ENCODE measurements around the gene SENP5. TPM values are rescaled to one million over a fixed set of nuclear protein-coding genes. Genes with fewer than 3 reads are reported as not detected.

Gene SENP5
- total and polyA plus RNA-seq, 9 of the 15 experiments (the other 6 are each of a cell fraction or from before 2014, with no cell fraction given): 18.3 to 59.7 (median 35.8) TPM

DNA sequence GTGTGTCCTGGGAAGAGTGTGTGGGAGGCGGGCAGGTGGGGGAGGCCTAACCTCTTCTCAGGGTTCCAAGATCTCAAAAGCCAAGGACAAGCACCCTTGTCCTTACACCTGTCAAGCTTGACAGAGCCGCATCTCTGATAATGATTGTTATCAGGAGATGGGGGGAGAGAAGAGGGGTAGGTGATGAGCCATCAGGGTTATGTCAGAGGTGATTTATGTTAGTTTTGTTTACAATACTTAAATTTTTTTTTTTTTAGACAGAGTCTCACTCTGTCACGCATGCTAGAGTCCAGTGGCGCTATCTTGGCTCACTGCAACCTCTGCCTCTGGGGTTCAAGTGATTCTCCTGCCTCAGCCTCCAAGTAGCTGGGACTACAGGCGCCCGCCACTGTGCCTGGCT, 82.0 kb downstream of the SENP5 start (continued):
- TF ChIP-seq, protein P1, sequence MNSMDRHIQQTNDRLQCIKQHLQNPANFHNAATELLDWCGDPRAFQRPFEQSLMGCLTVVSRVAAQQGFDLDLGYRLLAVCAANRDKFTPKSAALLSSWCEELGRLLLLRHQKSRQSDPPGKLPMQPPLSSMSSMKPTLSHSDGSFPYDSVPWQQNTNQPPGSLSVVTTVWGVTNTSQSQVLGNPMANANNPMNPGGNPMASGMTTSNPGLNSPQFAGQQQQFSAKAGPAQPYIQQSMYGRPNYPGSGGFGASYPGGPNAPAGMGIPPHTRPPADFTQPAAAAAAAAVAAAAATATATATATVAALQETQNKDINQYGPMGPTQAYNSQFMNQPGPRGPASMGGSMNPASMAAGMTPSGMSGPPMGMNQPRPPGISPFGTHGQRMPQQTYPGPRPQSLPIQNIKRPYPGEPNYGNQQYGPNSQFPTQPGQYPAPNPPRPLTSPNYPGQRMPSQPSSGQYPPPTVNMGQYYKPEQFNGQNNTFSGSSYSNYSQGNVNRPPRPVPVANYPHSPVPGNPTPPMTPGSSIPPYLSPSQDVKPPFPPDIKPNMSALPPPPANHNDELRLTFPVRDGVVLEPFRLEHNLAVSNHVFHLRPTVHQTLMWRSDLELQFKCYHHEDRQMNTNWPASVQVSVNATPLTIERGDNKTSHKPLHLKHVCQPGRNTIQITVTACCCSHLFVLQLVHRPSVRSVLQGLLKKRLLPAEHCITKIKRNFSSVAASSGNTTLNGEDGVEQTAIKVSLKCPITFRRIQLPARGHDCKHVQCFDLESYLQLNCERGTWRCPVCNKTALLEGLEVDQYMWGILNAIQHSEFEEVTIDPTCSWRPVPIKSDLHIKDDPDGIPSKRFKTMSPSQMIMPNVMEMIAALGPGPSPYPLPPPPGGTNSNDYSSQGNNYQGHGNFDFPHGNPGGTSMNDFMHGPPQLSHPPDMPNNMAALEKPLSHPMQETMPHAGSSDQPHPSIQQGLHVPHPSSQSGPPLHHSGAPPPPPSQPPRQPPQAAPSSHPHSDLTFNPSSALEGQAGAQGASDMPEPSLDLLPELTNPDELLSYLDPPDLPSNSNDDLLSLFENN (IDR thresholded peaks at IDR 0.05; ENCODE audit: low read depth in 2 of 2, low read length in 2 of 2): no peak
- TF ChIP-seq GABPB1 (CRISPR knock-in tag; IDR thresholded peaks at IDR 0.05) (no peak), KDM4B (IDR thresholded peaks at IDR 0.05; ENCODE audit: borderline replicate concordance in 2 of 2, low read depth in 1 of 2) (no peak), ARNT (IDR thresholded peaks at IDR 0.05) (no peak), CBX1 (IDR thresholded peaks at IDR 0.05; ENCODE audit: low read depth) (no peak), RUNX1 (IDR thresholded peaks at IDR 0.05; ENCODE audit: low read depth) (no peak)
- TF ChIP-seq, protein P2, sequence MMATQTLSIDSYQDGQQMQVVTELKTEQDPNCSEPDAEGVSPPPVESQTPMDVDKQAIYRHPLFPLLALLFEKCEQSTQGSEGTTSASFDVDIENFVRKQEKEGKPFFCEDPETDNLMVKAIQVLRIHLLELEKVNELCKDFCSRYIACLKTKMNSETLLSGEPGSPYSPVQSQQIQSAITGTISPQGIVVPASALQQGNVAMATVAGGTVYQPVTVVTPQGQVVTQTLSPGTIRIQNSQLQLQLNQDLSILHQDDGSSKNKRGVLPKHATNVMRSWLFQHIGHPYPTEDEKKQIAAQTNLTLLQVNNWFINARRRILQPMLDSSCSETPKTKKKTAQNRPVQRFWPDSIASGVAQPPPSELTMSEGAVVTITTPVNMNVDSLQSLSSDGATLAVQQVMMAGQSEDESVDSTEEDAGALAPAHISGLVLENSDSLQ (IDR thresholded peaks at IDR 0.05): peak; percentile 65
- TF ChIP-seq, protein P3, sequence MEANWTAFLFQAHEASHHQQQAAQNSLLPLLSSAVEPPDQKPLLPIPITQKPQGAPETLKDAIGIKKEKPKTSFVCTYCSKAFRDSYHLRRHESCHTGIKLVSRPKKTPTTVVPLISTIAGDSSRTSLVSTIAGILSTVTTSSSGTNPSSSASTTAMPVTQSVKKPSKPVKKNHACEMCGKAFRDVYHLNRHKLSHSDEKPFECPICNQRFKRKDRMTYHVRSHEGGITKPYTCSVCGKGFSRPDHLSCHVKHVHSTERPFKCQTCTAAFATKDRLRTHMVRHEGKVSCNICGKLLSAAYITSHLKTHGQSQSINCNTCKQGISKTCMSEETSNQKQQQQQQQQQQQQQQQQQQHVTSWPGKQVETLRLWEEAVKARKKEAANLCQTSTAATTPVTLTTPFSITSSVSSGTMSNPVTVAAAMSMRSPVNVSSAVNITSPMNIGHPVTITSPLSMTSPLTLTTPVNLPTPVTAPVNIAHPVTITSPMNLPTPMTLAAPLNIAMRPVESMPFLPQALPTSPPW (CRISPR knock-in tag; IDR thresholded peaks at IDR 0.05): no peak
- TF ChIP-seq, protein P4, sequence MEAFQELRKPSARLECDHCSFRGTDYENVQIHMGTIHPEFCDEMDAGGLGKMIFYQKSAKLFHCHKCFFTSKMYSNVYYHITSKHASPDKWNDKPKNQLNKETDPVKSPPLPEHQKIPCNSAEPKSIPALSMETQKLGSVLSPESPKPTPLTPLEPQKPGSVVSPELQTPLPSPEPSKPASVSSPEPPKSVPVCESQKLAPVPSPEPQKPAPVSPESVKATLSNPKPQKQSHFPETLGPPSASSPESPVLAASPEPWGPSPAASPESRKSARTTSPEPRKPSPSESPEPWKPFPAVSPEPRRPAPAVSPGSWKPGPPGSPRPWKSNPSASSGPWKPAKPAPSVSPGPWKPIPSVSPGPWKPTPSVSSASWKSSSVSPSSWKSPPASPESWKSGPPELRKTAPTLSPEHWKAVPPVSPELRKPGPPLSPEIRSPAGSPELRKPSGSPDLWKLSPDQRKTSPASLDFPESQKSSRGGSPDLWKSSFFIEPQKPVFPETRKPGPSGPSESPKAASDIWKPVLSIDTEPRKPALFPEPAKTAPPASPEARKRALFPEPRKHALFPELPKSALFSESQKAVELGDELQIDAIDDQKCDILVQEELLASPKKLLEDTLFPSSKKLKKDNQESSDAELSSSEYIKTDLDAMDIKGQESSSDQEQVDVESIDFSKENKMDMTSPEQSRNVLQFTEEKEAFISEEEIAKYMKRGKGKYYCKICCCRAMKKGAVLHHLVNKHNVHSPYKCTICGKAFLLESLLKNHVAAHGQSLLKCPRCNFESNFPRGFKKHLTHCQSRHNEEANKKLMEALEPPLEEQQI (IDR thresholded peaks at IDR 0.05): no peak
- TF ChIP-seq, protein P5, sequence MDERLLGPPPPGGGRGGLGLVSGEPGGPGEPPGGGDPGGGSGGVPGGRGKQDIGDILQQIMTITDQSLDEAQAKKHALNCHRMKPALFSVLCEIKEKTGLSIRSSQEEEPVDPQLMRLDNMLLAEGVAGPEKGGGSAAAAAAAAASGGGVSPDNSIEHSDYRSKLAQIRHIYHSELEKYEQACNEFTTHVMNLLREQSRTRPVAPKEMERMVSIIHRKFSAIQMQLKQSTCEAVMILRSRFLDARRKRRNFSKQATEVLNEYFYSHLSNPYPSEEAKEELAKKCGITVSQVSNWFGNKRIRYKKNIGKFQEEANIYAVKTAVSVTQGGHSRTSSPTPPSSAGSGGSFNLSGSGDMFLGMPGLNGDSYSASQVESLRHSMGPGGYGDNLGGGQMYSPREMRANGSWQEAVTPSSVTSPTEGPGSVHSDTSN (CRISPR knock-in tag; IDR thresholded peaks at IDR 0.05; ENCODE audit: low read depth): no peak
- TF ChIP-seq, protein P5 (tag; conservative IDR thresholded peaks at IDR 0.05; ENCODE audit: low read depth): 0 out of 2 replicates have a peak, but pooled peaks have one; percentile 15

All from K562 (cell line).